Bronchial epithelial cell (primary cell): ENCODE results near the gene RNF212B. TPM values are rescaled to one million over a fixed set of nuclear protein-coding genes. Genes with fewer than 3 reads are reported as not detected.
"Not testable (repeated sequence)": the region's sequence is repeated elsewhere in the genome, so short reads cannot be mapped to it uniquely, and the experiment has no call there.

Source experiments
- DNase-seq: peaks from one replicate; pipeline ENCODE4 v3.0.0-alpha.2; 2010; ENCODE audit warnings: low read depth
- FAIRE-seq: peaks from 2 replicates; lab custom pipeline; 2011; peaks lifted over from hg19 to GRCh38; lab: Jason Lieb, UNC
- H3K27me3 ChIP-seq: 2 replicates; pipeline ENCODE4 v1.5.1; 2011; ENCODE audit warnings: low read length; ENCODE audit not compliant: control insufficient read depth, insufficient read depth
- H3K36me3 ChIP-seq: 2 replicates; pipeline ENCODE4 v1.5.1; 2011; ENCODE audit warnings: low read length; ENCODE audit not compliant: control insufficient read depth, insufficient read depth
- H3K4me3 ChIP-seq: 2 replicates; pipeline ENCODE4 v1.5.1; 2011; ENCODE audit warnings: mild to moderate bottlenecking, low read depth, low read length, control low read depth
- total RNA-seq: library from RNA; depleted of rRNA; stranded (reverse); fragments of >200 nt; gene quantifications from 2 replicates; pipeline ENCODE4 v1.2.1, GENCODE V29; 2014
- TF ChIP-seq, protein P1 (sequence below): IDR thresholded peaks from 2 replicates; pipeline ENCODE4 v1.5.1; 2011; ENCODE audit warnings: mild to moderate bottlenecking, moderate library complexity, low read length, control low read depth, inconsistent platforms; ENCODE audit not compliant: insufficient read depth, severe bottlenecking

Gene RNF212B
- total RNA-seq, 1 donor from 2014 or later, result not detected

- TF ChIP-seq, protein P1, sequence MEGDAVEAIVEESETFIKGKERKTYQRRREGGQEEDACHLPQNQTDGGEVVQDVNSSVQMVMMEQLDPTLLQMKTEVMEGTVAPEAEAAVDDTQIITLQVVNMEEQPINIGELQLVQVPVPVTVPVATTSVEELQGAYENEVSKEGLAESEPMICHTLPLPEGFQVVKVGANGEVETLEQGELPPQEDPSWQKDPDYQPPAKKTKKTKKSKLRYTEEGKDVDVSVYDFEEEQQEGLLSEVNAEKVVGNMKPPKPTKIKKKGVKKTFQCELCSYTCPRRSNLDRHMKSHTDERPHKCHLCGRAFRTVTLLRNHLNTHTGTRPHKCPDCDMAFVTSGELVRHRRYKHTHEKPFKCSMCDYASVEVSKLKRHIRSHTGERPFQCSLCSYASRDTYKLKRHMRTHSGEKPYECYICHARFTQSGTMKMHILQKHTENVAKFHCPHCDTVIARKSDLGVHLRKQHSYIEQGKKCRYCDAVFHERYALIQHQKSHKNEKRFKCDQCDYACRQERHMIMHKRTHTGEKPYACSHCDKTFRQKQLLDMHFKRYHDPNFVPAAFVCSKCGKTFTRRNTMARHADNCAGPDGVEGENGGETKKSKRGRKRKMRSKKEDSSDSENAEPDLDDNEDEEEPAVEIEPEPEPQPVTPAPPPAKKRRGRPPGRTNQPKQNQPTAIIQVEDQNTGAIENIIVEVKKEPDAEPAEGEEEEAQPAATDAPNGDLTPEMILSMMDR, result no peak
- H3K36me3 ChIP-seq, result no peaks in the 10 kb centered on the region
- DNase-seq (no peak), FAIRE-seq (no peak)
- no peaks in the 10 kb centered on the region for H3K27me3 ChIP-seq
- no peak overlapping the region for H3K4me3 ChIP-seq
These were observed 31.5 kb downstream of the RNF212B start for GRCh38 chr14:23269193-23269592.

GRCh38 chr14:23275412-23275811 lies 37.7 kb downstream of the RNF212B start:
- Histone ChIP-seq H3K36me3 (peaks cover 8% of the 10 kb centered on the region), H3K27me3 (no peaks in the 10 kb centered on the region), H3K4me3 (no peak overlapping the region)
- TF ChIP-seq, protein P1, result no peak
- DNase-seq (no peak), FAIRE-seq (no peak)

- Histone ChIP-seq H3K36me3 (peaks cover 8% of the 10 kb centered on the region), H3K27me3 (no peaks in the 10 kb centered on the region), H3K4me3 (no peak overlapping the region)
- DNase-seq, result no peak
- TF ChIP-seq, protein P1, result no peak
- FAIRE-seq, result no peak
These were observed 39.5 kb downstream of the RNF212B start for GRCh38 chr14:23277189-23277588.

- DNase-seq, H3K27me3 ChIP-seq, FAIRE-seq, H3K4me3 ChIP-seq, H3K36me3 ChIP-seq: not testable (repeated sequence)
These were observed 40.2 kb downstream of the RNF212B start for GRCh38 chr14:23277928-23278327.

DNA sequence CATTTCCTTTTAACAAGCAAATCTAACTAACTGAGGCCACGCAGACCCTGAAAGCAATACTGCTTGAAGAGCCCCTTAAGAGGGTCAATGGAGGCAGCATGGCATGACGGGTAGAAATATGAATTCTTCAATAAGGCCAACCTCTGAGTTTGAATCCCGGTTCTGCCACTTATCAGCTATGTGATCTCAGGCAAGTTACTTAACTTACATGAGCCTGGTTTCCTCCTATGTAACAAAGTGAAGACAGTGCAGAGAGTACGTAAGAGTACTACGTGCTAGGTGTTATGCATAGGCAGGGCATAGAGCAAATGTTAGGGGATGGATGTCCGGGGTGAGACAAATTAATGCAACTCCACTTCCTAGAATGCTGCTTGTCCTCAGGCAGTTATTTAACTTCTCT lies 43.5 kb downstream of the RNF212B start:
- H3K27me3 ChIP-seq, result no peaks in the 10 kb centered on the region
- peaks cover 5% of the 10 kb centered on the region for H3K36me3 ChIP-seq
- DNase-seq, result no peak
- TF ChIP-seq, protein P1, result no peak
- H3K4me3 ChIP-seq, result no peak overlapping the region
- FAIRE-seq, result no peak

GRCh38 chr14:23284654-23285529 lies 47.2 kb downstream of the RNF212B start:
- DNase-seq, result peak; percentile 43
- no peaks in the 10 kb centered on the region for H3K36me3 ChIP-seq
- TF ChIP-seq, protein P1, result no peak
- H3K27me3 ChIP-seq, result no peaks in the 10 kb centered on the region
- peak overlapping the region; percentile 90 for H3K4me3 ChIP-seq
- no peak for FAIRE-seq
